ENCODE results near the gene SLC38A11.

The SLC38A11 gene

DNA sequence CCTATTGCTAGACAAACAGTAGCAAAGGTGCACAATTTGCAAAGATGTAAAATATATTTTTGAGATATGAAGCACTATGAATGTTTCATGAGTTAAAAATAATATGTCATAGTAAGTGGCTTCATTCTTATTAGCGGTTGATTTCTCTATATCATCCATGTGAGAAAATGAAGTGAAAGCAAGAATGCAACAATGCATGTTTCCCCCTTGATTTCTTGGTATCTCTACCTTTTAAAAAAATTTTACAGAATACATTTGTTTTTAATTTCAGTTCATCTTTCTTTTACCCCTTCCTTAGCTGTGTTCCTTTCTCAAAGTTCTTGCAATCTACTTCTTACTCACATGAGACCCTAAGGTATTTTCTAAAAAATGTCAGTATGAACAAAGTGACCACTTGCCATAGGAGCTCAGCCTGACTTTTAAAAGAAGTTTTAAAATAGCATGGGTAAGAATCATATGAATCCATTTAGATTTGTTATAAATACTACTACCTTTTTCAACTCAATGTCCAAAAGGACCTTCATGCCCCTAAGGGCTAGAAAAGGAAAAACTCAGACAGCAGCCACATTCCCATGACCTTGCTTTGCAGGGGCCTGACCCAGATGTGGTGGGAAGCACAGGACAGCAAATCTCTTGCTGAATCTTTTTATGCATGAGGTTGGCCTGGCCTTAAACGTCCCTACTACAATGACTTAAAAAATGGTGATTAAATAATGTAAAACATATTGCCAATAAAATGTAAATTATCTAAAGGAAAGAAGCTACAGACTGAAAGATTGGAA, 14.8 kb upstream of the SLC38A11 start:
- DNase-seq = no peak

GRCh38 chr2:164967781-164968228, 12.5 kb upstream of the SLC38A11 start:
- DNase-seq = no peak

DNA sequence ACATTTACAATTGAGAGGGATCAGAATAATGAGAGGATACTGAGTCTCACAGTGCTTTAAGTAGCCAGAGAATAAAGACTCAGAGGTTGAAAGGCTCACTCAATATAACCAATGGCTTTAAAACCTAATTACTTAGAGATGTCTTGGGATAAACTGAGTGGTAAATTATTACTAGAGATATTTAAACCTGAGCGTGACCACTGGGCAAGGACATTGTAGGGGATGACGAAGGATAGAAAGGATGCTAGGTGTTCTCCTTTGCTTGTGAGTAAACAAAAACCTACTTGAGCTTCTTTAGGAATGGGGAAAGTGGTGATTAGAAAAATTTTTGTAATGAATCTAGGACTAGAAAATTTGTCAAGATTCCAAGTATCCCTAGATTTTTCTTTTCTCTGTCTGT, 12.0 kb upstream of the SLC38A11 start:
- no peak for DNase-seq

GRCh38 chr2:164964700-164965099, 9.4 kb upstream of the SLC38A11 start:
- DNase-seq = no peak

DNA sequence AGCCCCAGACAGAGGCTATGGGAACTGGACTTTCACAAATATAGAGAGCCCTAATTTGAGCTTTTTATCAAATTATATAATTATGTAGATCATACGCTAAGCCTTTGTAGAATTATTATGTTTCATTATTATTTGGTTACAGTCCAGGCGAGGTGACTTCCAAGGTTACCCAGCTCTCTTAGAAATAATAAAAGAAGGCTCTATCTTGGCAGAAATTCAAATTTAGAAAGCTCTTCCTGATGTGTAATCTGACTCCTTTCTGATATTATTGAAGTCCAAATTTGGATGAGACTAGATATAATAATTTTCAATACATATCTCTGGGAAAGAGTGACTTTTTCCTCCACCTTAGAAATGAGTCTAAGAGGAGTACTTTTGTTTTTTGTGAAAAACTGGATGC, 4.8 kb upstream of the SLC38A11 start:
- DNase-seq = no peak

GRCh38 chr2:164954186-164954585, 1.1 kb downstream of the SLC38A11 start:
- no peak for DNase-seq

- DNase-seq = no peak
These were observed 2.0 kb downstream of the SLC38A11 start for GRCh38 chr2:164953279-164953678.

DNA sequence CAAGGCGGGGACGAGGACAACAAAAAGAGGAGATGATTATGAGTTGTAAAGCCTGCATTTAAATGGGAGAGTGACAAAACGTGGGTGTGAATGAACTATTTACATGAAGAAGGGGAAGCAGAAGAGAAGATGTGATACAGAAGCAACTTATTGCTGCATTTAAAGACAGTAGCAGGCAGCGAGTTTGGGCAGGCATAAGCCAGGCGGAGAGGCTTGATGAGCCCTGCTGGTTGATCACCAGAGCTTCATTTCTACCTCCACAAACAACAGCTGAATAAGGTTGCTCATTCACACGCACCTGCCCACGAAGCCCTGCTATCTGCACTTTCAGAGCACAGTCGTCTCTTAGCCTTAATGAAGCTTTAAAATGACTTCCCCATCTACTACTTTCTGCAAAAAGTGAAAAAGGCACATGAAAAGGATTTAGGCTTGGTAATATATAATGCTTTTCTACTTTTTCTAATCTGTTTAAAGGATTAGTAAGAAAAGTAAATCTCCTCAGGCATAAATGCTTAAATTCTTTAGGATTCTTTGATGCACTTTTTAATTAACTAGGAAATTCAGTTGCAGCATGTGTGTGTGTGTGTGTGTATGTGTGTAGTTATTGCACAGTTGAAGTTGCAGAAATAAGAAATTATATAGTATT, 3.1 kb downstream of the SLC38A11 start:
- no peak for DNase-seq

DNA sequence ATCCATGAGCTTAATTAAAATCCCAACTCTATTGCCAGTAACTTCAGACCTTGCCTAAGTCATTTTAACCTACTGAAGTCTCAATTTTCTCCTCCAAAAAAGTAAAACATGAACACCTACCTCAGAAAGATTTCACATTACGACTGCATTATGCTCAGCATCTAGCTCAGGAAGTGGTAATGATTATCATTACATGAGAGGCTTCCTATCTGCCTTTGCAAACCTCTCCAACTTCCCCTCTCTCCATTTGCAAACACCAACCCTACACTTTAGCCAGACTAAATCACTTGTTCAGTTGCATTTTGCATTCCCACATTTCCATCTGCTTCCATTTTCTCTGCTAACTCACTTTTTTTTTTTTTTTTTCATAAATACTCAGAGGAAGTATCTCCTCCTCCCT, 6.8 kb downstream of the SLC38A11 start:
- DNase-seq = no peak

DNA sequence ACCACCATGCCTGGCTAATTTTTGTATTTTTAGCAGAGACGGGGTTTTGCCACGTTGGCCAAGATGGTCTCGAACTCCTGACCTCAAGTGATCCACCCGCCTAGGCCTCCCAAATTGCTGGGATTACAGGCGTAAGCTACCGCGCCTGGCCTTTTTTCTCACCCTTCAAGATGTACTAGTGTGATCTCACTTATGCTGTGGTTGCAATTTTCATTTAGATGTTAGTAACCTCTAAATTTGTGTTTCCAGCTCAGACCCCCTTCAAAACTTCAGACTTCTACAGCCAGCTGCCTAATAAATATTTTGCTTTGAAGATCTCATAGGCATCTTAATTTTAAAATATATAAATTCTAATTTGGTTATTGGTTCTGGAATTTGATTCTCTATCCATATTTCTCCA, 8.0 kb downstream of the SLC38A11 start:
- no peak for DNase-seq

DNA sequence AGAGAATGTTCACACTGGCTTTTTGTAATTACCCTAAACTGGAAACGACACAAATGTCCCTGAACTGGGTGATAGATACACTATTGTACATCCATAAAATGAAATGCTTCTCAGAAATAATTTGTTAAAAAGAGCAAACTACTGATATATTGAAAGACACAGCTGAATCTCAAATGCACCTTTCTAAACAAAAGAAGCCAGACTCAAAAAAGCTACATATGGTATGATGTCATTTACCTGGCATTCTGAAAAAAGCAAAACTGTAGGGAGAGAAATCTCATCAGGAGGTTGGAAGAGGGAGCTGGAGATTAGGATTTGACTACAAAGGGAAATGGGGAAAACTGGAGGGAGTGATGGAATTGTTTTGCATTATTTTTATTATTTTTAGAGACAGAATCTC, 12.0 kb downstream of the SLC38A11 start:
- no peak for DNase-seq

- no peak for DNase-seq
These were observed 17.4 kb downstream of the SLC38A11 start for GRCh38 chr2:164937864-164938401.

GRCh38 chr2:164935118-164936101, 19.9 kb downstream of the SLC38A11 start:
- DNase-seq = no peak

GRCh38 chr2:164934401-164935117, 20.8 kb downstream of the SLC38A11 start:
- no peak for DNase-seq

- DNase-seq = no peak
These were observed 21.6 kb downstream of the SLC38A11 start for GRCh38 chr2:164933671-164934189.

DNA sequence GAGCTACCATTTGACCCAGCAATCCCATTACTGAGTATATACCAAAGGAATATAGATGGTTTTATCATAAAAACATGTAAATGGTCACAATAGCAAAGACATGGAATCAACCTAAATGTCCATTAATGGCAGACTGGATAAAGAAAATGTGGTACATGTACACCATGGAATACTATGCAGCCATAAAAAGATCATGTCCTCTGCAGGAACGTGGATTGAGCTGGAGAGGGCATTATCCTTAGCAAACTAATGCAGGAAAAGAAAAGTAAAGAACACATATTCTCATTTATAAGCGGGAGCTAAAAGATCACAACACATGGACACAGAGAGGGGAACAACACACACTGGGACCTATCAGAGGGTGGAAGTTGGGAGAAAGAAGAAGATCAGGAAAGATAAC, 22.9 kb downstream of the SLC38A11 start:
- DNase-seq = no peak

- DNase-seq = no peak
These were observed 27.1 kb downstream of the SLC38A11 start for GRCh38 chr2:164928101-164928673.

DNA sequence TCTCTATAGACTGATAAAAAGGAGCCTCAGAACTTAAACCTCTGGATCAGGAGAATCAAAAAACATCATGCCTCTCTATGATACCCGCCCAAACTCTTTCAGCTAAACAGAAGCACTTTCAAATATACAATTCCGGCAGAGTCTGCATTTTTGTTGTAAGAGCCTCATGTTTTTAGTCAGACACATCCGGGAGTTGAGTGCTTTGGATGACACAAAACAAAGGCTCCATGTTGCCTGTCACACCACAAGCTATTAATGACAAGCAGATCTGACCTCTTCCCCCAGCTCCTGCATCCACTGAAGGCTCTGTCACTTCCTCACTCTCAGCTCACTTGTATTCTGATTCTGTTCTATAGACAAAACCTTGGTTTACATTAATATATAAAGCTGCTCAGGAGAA, 33.2 kb downstream of the SLC38A11 start:
- no peak for DNase-seq

DNA sequence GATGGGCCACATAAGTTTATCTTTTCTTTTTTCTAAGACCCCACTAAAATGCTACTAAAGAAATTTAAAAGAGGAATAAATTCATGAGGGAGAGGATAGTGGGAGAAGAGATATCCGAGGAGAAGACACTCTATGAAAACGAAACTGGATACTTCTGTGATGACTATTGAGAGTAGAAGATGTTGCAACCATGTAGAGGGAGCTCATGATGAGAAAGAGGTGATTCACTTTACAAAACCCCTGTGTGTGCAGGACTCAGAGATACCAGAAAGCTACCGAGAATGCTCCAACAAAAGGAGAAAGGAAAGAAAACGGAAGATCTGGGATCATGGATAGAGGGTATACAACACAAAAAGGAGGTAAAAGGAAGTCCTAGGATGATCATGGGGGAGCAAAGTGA, 34.9 kb downstream of the SLC38A11 start:
- DNase-seq = no peak

DNA sequence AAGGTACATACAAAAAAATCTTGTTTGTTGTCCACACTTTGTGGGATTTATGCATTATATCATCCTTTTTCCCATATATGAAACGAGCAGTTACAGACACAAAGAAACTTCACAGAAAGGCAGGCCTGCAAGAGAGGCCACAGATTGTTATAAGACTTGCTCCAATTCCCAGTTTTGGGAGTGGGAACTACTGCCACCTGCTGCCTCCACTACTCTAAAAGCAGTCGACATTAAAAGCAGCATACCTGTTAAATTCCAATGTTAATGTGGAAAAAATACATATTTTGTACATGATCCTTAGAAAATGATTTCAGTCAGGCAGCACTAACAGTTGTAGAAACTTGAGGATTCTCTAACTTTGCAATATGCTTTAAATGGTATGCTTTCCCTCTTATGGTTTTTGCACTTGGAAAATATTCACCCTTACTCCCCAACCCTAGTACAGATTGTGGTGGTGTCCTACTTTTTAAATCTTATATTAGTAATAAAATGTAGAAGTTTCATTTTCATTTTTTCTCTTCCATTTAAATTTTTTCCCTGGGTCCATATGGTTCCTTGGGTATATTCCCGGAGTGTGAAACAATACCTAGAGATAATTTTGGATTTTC, 37.9 kb downstream of the SLC38A11 start:
- no peak for DNase-seq

DNA sequence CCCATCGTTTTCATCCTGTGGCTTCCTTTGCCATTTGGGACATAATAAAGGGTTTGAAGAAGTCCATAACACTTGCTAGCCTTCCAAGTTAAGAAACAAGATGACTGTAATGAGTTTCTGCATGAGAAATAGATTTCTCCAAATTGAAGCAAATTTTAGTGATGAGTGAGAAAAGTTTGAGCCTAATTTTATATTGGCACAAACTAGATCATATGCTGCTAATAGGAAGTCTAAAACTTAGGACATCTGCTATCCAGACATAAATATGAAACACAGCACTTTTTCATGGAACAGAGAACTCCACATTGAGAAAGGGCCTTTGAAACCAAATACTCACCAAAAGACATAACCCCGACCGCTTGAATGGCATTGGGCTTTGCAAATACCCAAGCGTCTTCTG, 39.8 kb downstream of the SLC38A11 start:
- no peak for DNase-seq
